Measurements from ENCODE around the gene OARD1.

GRCh38 chr6:41050536-41050935, 21.6 kb downstream of the OARD1 start:
- TF ChIP-seq CTCF (IDR thresholded peaks at IDR 0.05): no peak
- TF ChIP-seq POLR2A (IDR thresholded peaks at IDR 0.05): no peak
